HG03175 (cell line): Measurements from ENCODE around the gene ZNF557.

Experiments used
- ATAC-seq: cut with Tn5 transposase; IDR thresholded peaks from one replicate; pipeline ENCODE4 v1.9.1; 2021; ENCODE audit warnings: mild to moderate bottlenecking, moderate library complexity; ENCODE audit not compliant: unreplicated experiment

The ZNF557 gene

GRCh38 chr19:7124782-7125181 lies 55.3 kb downstream of the ZNF557 start:
- no peak for ATAC-seq

GRCh38 chr19:7125221-7125620 lies 55.7 kb downstream of the ZNF557 start:
- no peak for ATAC-seq

DNA sequence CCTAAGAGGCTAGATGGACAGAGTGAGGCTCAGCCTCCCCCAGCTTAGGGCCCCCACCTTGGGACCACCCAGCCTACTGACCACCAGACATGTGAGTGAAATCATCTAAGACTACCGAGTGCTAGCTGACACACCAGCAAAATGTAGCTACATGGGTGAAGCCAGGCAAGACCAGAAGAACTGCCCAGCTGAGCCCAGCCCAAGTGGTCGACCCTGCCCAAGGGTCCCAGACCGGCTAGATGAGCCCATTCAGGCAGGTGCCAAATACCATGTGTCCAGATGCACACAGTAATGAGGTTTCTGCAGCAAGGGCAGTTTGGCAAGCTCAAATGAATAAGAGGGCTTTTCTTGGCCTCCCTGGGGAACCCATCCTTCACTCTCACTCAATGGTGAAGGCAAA lies 56.6 kb downstream of the ZNF557 start:
- ATAC-seq: no peak

GRCh38 chr19:7130043-7130442 lies 60.5 kb downstream of the ZNF557 start:
- ATAC-seq: no peak

DNA sequence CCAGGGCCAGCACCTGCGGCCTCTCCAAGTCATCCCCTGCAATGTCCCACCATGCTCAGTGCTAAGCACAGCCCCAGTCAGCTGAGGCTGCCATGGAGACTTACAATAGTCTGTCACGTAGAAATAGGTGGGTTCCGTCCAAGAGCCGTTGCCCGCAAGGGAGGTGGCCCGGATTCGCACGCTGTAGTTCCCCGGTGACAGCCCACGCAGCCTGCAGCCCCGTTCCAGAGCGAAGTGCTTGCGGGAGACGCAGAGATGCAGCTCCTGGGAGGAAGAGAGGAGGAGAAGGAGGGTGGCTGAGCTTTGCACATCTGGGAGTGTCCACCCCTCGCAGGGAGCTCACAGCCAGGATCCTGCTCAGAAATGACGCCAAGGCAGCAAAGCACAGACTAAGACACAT lies 62.6 kb downstream of the ZNF557 start:
- no peak for ATAC-seq

GRCh38 chr19:7137120-7137519 lies 67.6 kb downstream of the ZNF557 start:
- ATAC-seq: no peak
